RPMI7951 (cell line): Measurements from ENCODE around the gene PLCH1. TPM values are rescaled to one million over a fixed set of nuclear protein-coding genes. Genes with fewer than 3 reads are reported as not detected.

ENCODE experiments used
- DNase-seq: peaks from one replicate; pipeline ENCODE4 v3.0.0-alpha.2; 2012; ENCODE audit warnings: low read depth
- total RNA-seq: library from RNA; depleted of rRNA; stranded (reverse); fragments of >200 nt; shearing (Covaris generic); gene quantifications from 2 replicates; pipeline ENCODE4 v1.2.3, GENCODE V29; 2014

Gene PLCH1
- total RNA-seq, 1 experiment from 2014 or later: 0.60 TPM

DNA sequence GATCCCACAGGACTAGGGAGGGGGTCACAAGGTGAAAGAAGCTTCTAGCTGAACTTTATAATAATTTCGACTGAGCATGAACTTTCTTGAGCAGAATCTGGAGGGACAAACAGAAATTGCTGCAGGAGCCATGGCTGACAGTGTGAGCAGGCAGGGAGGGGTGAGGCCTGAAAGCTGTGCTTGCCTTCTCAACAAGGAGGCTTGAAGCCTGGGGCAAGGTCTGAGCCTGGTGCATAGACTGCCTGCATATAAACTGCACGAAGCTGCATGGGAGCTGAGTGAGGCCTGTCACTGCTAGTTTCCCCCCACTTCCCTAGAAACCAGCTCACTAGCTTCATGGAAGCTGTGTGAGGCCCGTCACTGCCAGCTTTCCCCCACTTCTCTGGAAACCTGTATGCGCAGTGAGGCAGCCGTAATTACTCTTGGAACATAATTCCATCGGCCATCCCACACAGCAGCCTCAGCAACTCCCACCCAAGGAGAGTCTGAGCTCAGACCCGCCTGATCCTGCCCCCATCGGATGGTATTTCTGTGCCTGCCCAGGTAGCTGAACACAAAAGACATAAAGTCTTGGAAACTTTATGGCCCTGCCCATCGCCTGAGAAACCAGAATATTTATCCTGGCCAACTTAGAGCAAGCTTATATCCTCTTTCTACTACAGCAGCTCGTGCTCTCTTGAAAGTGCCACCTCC, 136.5 kb downstream of the PLCH1 start:
- DNase-seq: no peak

DNA sequence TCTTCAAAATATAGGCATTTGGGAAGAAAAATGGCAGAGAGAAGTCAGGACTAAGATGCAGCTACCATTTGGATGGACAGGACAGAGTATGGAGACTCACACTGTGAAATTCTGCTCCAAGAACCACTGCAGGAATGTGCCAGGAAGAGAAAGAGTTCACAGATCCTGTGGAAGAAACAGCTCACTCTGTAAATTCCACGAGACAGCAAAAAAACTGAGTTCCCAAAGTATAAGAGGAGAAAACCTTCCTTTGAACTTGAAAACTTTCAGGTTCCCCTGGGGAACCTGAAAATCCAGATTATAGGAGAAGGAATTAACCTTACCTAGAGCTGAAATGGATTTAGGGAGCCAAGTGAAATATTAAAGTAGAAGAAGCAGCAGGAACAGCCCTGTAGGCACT, 137.1 kb downstream of the PLCH1 start:
- no peak for DNase-seq

DNA sequence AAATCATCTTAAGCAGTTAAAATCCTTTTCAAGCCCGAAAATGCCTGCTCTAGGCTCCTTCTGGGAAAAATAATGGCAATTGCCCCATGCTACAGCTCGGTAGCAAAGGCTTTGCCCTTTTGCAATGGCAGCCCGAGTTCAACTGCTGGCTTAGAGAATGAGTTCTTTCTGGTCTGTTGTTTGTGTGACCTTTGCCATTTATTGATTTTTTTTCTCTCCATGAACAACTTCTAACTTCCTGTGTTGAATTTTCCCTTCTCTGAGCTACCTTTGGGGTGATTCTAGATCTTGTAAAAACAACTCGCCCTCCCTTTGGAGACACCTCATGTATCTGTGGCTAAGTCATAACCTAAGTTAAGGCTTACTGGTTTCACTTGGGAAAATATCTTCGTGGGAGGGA, 139.3 kb downstream of the PLCH1 start:
- no peak for DNase-seq

DNA sequence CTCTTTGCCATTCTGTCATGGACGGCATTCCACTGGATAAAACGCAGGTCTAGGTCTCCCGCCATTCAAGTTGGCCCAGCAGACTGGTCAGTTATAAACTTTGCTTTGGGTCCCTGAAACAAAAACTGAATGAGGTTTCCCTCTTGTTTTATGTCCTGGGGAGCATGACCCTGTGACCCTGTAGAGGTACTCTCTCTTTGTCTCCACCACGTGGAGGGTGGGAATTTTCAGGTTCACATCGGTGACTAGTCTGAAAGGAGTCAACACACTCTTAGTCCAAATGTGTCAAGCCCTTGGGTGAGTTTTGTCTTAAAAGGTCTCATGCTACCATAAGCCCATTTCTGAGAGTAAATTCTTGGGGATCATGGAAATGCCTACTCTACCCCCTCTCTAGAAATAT, 139.9 kb downstream of the PLCH1 start:
- no peak for DNase-seq

DNA sequence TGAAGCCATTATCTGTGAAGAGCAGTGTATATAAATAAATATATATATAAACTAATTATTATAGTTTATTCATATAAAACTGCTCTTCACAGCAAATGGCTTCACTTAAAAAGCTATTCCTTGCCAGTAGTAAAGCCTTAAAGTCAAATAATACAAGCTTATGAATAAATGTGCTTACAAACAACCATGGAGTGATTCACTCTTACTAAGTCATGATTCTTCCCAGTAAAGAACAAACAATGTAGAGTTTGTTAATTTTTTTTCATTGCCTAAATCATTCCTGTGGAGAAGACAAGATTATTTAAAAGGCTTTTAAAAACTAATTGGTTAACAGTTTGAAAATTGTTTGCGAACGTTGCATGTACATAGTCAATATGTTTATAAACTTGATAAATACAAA, 140.7 kb downstream of the PLCH1 start:
- no peak for DNase-seq

DNA sequence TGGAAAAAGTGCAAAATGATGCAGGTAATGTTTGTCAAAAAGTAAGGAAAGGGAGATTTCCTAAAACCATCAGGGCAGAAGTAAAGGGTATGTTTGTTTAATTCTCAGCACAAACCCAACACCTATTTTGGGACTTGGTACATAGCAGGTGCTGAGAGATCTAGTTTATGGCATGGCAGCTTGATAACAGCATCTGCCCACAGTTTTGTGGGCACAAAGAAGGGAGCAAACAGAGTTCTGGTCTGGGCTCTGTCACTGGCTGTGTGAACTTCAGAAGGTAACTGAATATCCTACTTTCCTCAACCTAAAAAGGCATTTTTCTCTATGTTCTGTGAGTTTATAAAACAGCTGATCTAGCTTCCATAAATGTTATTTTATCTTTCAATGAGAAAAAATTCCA, 141.6 kb downstream of the PLCH1 start:
- no peak for DNase-seq

DNA sequence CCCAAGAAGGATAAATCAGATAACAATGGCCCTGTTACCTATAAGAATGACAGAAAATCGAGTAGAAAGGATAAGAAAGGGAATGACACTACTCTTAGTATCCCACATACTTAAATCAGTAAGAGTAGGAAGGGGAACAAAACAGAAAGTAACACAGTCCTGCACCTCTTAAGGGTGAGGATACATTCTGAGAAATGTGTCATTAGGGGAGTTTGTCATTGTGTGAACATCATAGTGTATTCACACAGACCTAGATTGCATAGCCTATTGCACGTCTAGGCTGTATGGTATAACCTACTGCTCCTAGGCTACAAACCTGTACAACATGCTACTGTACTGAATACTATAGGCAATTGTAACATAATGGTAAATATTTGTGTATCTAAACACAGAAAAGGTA, 142.6 kb downstream of the PLCH1 start:
- DNase-seq: no peak

DNA sequence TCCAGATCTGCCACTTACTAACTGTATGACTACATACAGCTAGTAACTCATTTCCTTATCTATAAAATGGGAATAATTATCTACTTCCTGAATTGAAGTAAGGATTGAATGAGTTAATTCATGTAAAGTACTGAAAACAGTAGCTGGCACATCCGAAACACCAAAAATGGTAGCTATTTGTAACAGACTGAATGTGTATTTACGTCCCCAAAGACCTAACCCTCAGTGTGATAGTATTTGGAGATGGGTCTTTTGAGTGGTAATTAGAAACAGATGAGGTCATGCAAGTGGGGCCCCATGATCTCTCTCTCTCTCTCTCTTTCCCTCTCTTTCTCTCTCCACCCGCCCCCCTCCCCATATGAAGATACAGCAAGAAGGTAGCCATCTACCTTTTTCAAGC, 146.2 kb downstream of the PLCH1 start:
- DNase-seq: no peak

DNA sequence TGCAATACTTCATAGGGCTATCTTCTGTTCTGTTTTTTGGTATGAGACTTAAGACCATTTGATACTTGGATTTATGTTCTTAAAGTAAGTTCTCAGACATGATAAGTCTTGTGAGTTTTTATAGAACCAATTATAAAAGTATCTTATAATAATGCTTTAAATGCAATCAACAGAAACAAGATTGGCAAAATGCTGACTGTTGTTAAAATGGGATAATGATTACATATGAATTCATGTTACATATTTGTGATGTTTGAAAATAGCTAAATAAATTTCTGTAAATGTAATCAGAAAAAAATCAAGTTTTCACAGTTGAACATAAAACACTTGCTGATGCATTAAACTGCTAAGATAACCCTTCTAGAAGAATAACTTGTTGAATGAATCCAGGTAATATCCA, 148.3 kb downstream of the PLCH1 start:
- no peak for DNase-seq

DNA sequence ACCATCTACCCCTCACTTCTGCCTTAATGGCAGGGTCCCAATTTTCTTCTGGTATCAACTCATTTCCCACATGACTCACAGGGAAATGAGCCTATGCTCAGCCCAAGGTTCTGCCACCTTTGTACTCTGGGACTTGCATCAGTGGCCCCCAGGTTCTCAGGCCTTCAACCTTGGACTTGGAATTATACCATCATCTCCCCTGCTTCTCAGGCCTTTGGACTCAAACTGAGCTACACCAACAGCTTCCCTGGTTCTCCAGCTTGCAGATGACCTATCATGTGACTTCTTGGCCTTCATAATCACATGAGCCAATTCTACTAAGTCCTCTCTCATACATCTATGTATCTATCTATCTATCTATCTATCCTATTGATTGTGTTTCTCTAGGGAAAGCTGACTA, 149.5 kb downstream of the PLCH1 start:
- DNase-seq: no peak

DNA sequence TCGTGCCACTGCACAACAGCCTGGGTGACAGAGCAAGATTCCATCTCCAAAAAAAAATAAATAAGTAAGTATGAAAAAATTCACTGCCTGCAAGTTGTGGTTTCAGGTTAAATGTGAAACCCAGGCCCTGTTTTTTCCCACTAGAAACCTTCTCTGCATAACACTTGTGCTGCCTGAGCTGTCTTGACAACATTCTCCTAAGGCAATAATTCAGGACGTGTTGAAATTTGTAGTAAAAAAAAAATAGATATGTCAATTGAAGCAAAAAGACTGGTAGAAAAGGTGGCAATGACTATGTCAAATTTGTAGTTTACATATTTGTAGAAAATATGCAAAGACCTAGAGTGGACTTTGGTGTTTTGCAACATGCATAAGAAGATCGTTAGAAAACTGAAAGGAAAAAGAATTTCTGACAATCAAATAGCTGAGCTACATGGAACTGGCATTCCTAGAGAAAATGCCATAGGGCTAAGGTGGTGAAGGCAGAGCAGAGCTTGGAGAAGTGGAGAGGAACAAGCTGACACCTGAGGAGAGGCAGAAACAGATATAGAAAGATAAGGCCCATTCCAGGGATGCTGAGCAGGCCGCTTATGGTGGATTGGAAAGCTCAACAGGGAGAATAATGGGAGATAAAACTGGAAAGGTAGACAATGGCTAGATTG, 150.2 kb downstream of the PLCH1 start:
- no peak for DNase-seq

DNA sequence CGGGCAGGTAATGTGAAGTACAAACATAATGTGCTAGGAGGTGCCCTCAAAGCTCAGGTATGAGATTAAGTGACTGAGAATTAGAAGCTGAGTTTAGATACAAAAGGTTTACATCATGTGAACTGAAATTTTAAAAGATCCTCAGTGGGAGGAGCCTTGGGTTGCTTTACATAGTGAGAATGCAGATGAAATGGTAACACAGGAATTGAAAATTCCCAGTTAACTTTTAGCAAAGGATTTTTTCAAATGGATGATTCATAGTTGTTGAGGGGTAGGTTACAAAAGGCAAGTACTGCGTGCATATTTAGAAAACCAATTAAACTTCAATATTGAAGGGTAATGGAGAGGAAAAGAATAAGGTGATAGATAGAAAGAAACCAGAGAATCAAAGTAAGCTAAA, 157.3 kb downstream of the PLCH1 start:
- no peak for DNase-seq

DNA sequence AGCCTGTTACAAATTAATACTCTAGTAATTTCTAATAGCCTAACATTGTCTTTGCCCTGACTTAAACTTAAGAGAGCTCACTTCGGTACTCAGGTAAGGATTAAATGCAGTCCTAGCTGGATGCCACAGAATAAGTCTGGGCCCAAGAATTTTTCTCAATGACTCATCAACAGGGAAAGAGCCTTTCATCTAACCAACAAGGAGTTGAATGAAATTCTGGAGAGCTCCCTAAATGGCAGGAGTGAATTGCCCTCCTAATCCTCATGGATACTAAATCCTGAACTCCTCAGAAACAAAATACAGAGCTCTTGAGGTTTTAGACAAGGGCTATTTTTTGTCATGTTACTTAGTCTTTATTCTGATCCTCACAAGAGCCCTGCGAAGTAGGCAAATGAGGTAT, 159.5 kb downstream of the PLCH1 start:
- DNase-seq: peak; percentile 35

DNA sequence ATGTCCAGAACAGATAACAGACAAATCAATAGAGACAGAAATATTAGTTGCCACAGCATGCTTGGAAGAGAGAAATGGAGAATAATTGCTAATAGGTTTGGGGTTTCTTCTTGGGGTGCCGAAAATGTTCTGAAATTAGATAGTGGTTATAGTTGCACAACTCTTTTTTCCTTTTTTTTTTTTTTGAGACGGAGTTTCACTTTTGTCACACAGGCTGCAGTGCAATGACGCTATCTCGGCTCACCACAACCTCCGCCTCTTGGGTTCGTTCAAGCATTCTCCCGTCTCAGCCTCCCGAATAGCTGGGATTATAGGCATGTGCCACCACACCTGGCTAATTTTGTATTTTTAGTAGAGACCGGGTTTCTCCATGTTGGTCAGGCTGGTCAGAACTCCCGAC, 163.3 kb downstream of the PLCH1 start:
- DNase-seq: peak; percentile 43

DNA sequence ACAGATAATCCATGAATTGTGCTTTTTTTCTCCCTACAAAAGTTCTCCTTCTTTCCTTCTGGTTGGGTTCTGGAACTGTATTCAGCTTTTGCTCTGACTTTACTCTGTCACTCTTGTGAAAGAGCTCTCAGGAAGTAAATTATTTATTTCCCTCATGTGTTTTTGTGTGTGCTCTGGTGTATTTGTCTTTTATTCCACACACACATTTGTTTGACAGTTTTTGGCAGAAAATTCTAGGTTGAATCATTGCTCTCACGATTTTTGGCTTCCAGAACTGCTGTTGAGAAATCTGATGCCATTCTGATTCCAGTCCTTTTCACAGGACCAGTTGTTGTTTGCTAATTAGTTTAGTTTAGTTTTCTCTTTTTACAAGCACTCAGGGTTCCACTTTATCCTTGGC, 172.8 kb downstream of the PLCH1 start:
- DNase-seq: peak; percentile 15

DNA sequence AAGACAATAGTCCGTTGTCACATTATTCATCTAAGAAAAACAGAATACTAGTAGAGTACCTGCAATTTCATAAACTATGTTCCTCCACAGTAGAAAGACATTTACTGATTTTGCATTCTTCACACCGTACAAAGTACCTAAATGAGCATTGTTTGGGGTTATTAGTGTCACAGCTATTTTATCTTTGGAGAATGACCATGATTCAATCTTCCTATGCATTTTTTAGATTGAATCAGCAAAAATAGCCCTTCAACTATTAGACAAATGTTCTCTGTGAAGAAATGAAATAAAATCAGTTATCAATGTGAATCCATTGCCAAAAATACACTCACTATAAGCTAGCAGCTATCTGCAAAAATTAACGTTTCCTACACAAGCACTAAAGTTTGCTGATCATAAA, 176.6 kb downstream of the PLCH1 start:
- DNase-seq: no peak

DNA sequence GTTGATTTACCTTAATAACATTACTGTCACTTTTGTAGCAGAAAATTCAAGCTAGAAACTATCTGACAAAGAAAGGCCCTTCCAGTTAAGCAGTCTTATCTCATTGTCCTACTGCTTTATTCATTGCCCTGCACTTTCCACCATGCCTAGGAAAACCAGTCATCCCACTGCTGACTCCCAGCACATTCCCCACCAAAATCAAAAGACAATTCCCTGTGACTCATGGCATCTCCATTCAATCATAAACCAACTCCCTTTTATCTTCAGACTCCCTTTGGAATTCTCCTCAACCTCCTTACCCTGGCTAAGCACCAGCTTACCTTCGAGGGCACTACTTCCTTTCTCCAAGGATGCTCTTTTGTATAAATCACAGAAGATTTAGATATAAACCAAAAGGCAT, 184.3 kb downstream of the PLCH1 start:
- DNase-seq: peak; percentile 66

DNA sequence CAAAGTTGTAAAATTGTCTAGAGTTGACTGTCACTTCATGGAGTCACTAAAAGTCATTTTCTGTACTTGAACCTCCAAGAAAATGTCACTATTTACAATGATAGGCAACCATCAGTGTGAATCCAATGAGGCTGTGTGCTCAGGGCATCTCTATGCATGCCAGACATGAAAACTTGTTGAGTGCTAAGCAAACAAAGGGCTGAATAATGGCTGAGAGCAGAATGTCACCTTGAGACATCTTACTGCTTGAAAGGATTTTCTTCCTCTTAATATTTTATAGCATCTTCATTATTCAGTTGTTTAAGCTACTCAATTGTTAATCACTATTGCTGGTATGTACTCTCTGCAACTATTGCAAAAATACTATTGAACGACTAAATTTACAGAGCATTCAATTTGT, 184.7 kb downstream of the PLCH1 start:
- no peak for DNase-seq

DNA sequence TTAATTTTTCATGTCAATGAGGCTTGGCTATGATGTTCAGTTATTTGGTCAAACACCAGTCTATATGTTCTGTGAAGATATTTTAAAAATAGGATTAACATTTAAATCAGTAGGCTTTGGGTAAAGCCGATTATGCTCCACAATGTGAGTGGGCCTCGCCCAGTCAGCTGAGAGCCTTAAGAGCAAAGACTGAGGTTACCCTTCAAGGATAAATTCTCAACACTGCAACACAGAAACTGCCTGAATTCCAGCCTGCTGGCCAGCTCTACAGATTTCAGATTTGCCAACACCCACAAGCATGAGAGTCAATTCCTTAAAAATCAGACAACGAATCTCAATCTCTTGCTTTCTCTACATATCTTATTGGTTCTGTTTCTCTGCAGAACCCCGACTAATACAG, 188.3 kb downstream of the PLCH1 start:
- DNase-seq: no peak

DNA sequence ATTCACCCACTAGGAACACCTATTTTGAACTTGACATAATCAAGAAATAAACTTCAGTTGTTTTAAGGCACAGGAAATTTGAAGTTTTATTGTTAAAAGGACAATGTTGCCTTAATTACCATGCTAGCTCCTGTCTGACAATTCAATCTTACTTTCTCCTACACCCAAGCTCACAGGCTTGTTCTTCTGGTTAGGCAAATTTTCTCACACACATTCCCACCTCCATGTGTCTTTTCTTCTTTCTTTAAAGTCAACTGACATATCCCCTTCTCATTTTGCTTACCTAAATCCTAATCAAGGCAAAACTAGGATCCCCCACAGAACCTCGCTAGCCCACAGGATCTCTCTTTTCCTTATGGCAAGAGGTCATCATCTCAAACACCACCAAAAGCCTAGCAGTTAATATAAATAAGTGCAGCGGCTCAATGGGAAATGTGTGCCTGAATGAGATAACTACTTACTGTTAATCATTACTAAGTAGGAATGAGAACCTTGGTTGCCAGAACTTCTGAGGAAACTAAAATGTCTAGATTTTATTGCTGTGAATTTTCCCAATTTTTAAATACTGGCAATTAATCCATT, 189.3 kb downstream of the PLCH1 start:
- no peak for DNase-seq

DNA sequence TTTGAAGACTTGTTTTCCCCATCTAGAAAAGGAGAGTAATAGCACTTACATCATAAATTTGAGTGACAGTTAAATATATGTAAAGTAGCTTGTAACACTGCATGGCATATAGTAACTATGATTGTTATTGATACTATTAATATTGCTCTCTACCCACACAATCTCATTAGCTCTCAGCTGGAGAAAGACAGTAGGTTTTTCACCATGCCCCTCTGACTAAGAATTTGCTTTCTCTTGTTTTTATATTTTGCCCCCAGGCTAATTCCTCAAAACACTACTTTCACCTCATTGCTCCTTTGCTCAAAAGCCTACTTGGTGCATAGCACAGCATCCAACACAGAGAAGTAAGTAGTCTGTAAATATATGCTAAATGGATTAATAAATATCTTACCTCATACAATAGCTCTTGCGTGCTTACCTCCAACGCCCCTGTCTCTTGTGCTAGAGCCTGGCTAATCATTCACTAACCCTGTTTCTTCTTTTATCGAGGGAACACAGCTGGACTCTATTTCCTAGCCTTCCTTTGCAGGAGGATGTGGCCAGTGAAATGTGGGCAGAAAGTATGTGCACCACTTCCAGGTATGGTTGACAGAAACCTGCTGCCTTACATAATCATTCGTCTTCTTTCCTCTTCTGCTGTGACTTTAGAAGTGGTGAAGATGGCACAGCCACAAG, 190.0 kb downstream of the PLCH1 start:
- no peak for DNase-seq

DNA sequence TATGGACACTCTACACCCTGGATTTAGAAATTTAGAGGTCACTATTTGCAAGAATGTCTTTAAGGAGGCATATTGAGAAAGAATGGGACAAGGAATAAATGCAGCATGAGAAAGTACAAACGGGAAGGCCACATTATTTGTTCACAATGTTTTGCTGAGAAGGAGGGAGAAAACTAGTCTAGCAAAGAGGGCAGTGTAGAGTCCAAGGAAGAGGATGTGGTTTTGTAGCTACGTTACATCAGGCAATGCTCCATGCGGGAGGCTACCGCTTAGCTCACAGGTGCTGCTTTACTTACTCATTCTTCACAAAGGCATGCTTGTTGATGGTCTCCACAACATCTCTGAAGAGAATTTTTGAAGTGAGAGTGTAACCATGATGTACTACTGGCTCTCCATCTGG, 191.1 kb downstream of the PLCH1 start:
- DNase-seq: no peak

DNA sequence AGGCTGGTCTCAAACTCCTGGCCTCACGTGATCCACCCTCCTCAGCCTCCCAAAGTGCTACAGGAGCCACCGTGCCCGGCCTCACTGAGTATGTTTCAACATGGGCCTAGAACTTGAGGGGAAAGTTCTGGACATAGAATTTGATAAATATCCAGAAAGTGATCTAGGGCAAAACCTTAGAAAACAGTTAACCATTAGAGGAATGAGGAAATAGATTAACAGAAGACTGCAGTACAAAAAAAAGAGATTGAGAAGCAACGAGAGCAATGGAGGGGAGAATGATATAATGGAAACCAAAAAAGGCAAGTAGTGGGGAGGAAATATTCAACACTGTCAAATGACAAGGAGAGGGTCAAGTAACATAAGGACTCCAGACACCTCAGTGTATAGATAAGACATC, 191.5 kb downstream of the PLCH1 start:
- no peak for DNase-seq
